GM19468 (cell line): ENCODE measurements around the gene CPT1B.

Experiments used
- ATAC-seq: cut with Tn5 transposase; IDR thresholded peaks from one replicate; pipeline ENCODE4 v1.9.1; 2021; ENCODE audit warnings: mild to moderate bottlenecking, moderate library complexity, moderate number of reproducible peaks; ENCODE audit not compliant: unreplicated experiment; ENCODE audit errors: extremely low read depth

The CPT1B gene

GRCh38 chr22:50595189-50595588 lies 17.0 kb upstream of the CPT1B start:
- no peak for ATAC-seq

GRCh38 chr22:50587407-50587806 lies 9.2 kb upstream of the CPT1B start:
- no peak for ATAC-seq

GRCh38 chr22:50586416-50586815 lies 8.2 kb upstream of the CPT1B start:
- no peak for ATAC-seq

GRCh38 chr22:50585781-50586180 lies 7.6 kb upstream of the CPT1B start:
- no peak for ATAC-seq

- no peak for ATAC-seq
These were observed 7.0 kb upstream of the CPT1B start for GRCh38 chr22:50585238-50585637.

- no peak for ATAC-seq
These were observed 6.2 kb upstream of the CPT1B start for GRCh38 chr22:50584106-50585096.

- no peak for ATAC-seq
These were observed 5.2 kb upstream of the CPT1B start for GRCh38 chr22:50583294-50583861.

- peak; percentile 85 for ATAC-seq
These were observed 4.5 kb upstream of the CPT1B start, which contains the start of gene CHKB for GRCh38 chr22:50582493-50583293. Gene CHKB, minus strand, starts transcription at chr22:50582849. Its CDS starts 68 bp downstream, at chr22:50582781.

GRCh38 chr22:50581950-50582492 lies 3.8 kb upstream of the CPT1B start:
- ATAC-seq = no peak

GRCh38 chr22:50581031-50581949 lies 3.1 kb upstream of the CPT1B start:
- ATAC-seq = no peak

- ATAC-seq = no peak
These were observed 1.5 kb upstream of the CPT1B start for GRCh38 chr22:50579752-50580151.

- no peak for ATAC-seq
These were observed 616 bp upstream of the CPT1B start for GRCh38 chr22:50578776-50579310.

- ATAC-seq = no peak
These were observed 585 bp downstream of the CPT1B start for GRCh38 chr22:50577697-50577986.

GRCh38 chr22:50576806-50577696 lies 1.2 kb downstream of the CPT1B start:
- ATAC-seq = no peak

- no peak for ATAC-seq
These were observed 2.2 kb downstream of the CPT1B start for GRCh38 chr22:50576070-50576469.

GRCh38 chr22:50575426-50575941 lies 2.7 kb downstream of the CPT1B start:
- ATAC-seq = no peak

GRCh38 chr22:50574383-50574755 lies 3.9 kb downstream of the CPT1B start:
- no peak for ATAC-seq
